Hematopoietic multipotent progenitor cell treated with erythropoietin and hydrocortisone succinate and interleukin-3 and kit ligand, for 4 days (in vitro differentiated cells): Measurements from ENCODE around the gene SGCB.
"Not testable (repeated sequence)": the region's sequence is repeated elsewhere in the genome, so short reads cannot be mapped to it uniquely, and the experiment has no call there.

Experiments used
- DNase-seq: peaks from one replicate; pipeline ENCODE4 v3.0.0-alpha.2; 2015

Gene SGCB, protein sequence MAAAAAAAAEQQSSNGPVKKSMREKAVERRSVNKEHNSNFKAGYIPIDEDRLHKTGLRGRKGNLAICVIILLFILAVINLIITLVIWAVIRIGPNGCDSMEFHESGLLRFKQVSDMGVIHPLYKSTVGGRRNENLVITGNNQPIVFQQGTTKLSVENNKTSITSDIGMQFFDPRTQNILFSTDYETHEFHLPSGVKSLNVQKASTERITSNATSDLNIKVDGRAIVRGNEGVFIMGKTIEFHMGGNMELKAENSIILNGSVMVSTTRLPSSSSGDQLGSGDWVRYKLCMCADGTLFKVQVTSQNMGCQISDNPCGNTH

DNA sequence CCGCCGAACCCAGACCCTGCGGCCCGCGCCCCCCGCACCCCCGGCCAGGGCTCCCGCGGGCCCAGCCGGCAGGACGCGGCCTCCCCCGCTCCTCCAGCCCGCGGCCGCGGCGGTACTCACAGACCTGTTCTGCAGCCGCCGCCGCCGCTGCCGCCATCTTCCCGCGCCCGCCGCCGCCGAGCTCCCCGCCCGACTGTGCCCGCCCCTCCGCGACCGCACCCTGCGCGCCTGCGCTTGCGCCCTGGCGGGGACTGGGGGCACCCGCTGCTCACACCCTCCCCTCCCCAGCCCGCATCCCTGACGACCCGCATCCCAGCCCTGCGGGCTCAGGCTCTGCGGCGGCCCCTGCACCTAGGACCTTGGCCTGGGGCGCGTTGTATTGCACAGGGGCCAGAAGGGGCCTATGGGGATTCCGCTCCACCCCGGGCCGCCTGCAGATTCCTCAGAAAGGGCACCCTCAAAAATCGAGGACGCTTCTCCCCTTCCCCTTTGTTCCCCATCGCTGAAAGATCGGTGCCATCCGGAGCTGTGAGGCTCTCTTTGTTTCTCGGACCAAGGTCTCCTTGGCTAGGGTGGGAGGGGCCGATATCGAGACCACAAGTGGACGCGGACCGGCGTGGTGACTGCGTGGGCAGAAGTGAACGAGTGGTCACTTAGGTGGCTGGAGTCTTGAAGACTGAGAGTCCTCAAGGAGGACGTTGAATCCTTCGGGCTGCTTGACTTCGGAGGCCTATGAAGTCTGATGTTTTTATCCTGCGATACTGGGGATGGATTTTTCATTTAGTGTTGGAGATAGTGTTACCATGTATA is at the start of gene SGCB:
Gene SGCB, minus strand, starts transcription at position 197 of the 810 bp plus-strand sequence. Its CDS starts 40 bp downstream, at position 157.
- peak; percentile 52 for DNase-seq

GRCh38 chr4:52086425-52086824 is 48.3 kb upstream of the SGCB start:
- not testable (repeated sequence) for DNase-seq

DNA sequence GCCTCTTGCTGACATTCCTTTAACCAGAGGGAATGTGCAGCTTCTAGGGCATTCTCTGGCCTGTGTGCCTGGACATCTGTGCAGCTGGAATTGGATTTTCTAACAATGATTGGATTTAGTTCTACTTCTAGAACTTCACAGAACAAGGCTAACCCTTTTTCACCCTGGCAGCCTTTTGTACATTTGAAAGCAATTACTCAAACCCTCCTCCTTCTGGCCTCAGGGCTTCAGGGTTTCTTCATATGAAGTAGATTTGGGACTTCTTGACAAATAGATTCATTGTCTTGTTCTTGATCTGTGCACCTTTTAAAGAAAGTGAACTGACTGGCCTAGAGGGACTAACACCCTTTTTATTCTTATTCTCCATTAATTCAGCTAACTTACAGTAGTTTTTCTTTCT is 43.1 kb upstream of the SGCB start:
- DNase-seq: no peak

DNA sequence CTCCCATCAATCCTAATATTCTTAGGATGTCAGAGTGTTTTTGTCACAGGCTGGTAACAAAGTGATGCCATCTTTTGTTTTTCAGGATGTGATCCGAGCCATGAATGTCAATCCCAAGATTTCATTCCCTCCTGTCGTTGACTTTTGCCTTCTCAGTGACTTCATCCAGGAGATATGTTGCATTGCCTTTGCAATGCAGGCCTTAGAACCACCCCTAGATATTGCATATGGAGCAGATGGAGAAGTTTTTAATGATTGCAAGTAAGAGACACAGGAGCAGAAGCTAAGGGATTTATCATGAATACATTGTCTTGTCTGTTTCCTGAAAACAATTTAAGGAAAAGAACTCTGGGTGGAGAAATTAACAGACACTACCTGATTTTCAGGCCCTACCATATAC is 41.6 kb upstream of the SGCB start:
- DNase-seq: no peak

- no peak for DNase-seq
Observed at GRCh38 chr4:52076731-52077130, 38.6 kb upstream of the SGCB start.

DNA sequence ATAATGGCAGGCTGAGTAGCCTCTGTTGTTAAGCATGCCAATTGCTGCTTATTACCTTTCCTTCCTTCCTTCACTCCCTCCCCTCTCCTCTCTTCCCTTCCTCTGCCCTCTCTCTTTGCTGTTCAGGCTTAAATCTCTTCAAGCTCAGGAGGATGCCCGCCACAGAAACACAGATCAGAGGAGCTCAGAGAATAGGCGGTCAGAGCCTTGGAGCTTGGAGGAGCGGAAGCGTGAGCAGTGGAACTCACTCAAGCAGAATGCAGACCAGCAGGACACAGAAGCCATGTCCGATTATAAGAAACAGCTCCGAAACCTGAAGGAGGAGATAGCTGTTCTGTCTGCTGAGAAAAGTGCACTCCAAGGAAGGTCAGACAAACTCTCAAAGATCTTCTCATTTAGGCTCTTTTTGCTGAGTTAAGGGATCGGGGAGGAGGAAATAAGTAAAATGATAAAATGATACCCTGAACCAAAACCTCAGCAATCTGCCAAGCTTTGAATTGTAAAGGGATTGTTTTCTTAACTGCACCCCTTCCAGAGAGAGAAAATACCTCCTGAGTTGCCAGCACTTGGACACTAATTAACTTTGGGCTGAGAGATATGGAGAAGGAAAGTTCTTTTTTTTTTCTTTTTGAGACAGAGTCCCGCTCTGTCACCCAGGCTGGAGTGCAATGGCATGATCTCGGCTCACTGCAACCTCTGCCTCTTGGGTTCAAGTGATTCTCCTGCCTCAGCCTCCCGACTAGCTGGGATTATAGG is 33.9 kb upstream of the SGCB start:
- no peak for DNase-seq

DNA sequence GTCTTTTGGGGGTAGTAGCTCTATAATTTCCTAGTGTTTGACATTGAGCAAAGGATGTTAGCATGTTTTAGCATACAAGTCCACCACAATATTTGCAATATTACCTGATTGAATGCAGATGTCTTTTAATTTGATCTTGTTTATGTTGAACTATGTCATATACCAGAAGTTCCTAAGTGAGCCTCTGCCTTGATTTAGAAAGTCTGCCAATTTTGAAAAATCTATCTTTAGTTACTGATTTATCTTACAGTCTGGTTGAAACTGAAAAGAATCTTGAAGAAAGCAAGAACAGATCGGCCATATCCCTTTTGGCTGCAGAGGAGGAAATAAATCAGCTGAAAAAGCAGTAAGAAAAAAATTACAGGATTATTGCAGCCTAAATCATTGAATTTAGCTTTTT is 31.5 kb upstream of the SGCB start:
- DNase-seq: no peak

DNA sequence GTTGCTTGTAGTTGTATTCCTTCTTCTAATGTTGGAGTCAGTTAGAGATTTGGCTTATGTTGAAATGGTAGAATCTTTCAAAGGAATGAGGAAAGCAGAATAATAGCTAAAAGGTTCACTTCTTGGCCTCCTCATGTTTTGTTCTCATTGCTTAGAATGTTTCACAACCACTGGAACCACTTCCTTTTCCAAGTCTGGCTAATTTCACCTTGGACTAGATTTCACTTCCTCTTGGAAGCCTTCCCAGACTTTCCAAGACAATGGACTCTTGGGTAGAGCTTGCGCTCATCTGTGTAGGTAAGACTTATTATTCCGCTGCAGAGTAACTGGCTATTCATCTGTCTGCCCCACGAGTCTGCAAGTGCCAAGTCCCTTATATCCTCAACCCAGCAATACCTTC is 21.3 kb upstream of the SGCB start:
- DNase-seq: no peak

DNA sequence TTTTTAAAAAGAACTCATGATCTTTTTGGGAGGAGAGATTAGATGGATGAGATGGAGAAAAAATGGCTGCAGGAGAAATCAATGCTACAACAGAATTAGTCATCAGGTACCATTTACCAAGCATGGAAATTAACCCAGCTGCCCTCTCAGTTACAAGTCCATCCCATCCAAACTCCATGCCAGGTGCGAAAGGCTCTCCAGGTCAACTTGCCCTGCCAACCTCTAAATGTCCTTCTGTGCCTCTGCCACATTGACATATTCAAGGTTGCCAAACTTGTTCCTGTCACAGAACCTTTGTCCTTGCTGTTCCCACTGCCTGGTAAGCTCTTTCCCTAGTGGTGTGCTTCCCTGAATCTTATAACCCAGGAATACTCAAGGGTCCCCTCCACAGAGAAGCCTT is 20.2 kb upstream of the SGCB start:
- no peak for DNase-seq

GRCh38 chr4:52057196-52057595 is 19.1 kb upstream of the SGCB start:
- DNase-seq: no peak

DNA sequence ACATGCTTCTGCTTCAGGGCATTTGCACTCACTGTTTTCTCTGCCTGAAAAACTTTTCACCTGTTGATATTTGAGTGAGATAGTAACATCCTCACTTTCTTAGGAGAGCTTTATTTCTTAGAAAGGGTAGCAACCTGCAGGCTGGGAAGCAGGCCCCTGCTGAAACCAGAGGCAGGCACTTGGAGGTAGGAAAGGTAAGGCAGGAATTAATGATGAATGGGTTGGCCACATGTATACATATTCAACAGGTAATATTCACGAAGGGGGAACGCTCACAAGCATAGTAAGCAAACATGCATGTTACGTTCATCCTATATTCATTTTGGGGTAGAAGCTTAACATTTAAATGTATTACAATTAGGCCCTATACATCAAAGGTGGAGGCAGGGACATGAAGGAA is 16.2 kb upstream of the SGCB start:
- DNase-seq: no peak

GRCh38 chr4:52052475-52052780 is 14.3 kb upstream of the SGCB start:
- peak; percentile 18 for DNase-seq

GRCh38 chr4:52051615-52052474 is 13.7 kb upstream of the SGCB start:
- peak; percentile 48 for DNase-seq

DNA sequence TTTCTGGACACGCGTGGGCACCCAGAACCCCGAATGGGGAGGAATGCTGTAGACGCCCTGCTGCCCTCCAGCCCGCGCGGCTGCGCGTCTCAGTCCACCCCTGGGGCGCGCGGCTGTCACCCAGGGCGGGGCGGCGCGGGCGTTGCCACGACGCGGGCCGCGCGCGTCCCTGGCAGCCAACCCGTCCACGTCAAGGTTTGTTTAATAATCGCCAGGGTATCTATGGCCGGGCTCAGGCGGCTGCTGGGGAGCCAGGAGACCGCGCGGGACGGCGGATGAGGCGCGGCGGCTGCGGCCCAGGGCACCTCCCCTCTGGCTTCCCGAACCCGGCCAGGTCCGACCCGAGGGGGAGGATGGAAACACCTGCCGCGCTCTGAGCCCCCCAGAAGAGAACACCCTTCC is 13.1 kb upstream of the SGCB start, which contains the start of gene SPATA18:
Gene SPATA18, plus strand, starts transcription at position 92 of the 402 bp plus-strand sequence. CDS start 401 bp downstream, outside the sequence.
- peak; percentile 11 for DNase-seq

DNA sequence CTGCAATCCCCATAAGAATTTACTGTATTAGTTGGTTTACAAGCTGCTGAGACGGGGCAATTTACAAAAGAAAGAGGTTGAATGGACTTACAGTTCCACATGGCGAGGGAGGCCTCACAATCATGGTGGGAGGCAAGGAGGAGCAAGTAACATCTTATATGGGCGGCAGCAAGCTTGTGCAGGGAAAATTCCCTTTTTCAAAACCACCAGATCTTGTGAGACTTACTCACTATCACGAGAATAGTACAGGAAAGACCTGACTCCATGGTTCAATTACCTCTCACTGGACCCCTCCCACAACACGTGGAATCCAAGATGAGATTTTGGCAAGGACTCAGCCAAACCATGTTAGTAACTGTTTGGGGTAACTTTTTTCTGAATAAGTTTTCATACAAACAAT is 11.2 kb upstream of the SGCB start:
- DNase-seq: no peak

GRCh38 chr4:52045028-52045427 is 6.9 kb upstream of the SGCB start:
- DNase-seq: no peak

- no peak for DNase-seq
Observed at GRCh38 chr4:52037689-52038102, 403 bp downstream of the SGCB start.

DNA sequence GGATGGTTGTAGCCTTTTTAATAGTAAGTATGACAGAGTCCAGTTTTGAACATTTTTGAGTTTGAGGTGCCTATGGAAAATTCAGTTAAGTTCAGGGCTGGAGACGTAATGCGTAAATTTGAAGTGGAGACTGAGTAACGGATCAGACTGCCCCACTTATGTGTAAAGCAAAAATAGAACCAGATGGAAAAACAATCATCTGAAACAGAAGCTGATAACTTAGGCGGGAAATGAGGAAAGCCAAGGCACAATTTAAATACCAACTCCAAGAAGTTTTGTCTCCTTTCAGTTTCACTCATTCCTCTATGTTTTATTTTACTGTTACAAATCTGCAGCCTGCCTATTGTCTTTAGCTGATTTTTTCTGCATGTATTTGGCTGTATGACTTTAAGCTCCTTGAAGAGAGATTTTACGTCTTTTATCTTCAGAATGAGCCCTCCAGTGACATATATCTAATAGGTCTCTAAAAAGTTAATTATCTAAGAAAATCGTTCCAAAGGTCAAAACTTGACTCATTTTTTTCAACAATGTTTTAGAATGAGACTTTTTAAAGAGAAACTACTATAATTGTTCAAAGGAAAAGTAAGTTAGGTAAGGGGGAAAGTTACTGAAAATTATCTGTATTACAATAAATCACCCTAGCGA is 1.1 kb downstream of the SGCB start:
- DNase-seq: no peak

DNA sequence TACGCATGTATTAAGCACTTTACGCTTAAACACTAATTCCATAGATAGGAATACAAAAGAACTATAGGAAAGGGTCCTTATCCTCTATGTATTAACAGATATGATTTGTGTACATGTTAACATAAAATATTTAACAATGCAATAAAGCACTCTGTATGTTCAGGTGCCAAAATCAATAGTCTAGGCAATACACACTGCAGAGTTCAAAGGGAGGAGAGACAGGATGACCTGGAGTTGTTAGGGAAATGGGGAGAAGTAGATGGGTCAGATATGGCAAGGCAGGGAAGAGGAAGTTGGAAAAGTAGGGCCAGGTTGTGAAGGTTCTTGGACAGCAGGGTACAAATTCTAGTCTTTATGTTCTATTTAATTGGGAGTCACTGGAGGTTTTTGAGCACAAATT is 2.9 kb downstream of the SGCB start:
- DNase-seq: no peak

GRCh38 chr4:52032005-52032404 is 6.1 kb downstream of the SGCB start:
- no peak for DNase-seq

DNA sequence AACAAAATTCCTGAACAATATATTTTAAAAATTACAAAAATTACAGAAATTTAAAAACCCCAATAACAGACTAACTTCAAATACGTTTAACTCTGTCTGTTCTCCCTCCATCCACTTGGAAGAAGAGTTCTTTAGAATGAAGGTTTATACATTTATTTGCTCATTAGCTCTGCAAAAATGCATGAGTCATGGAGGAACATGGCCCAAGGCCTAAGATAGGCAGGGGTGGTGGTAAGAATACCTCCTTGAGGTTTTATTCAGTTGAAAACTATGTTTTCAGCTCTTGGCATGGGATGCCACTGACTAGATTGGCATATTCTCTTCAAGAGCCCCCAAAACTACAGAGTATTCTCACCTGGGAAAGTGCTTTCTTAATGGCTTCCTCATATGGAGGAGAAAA is 9.1 kb downstream of the SGCB start:
- DNase-seq: peak; percentile 19
